ENCODE measurements around the gene DNMT3A.

GRCh38 chr2:25302758-25303375 lies 38.9 kb downstream of the DNMT3A start:
- TF ChIP-seq CTCF (conservative IDR thresholded peaks at IDR 0.05; ENCODE audit: low read length), result no peak
- TF ChIP-seq EZH2phosphoT487 (IDR thresholded peaks at IDR 0.05; ENCODE audit: borderline replicate concordance), result no peak

All from Loucy (cell line).